Epidermal melanocyte (primary cell): ENCODE measurements around the gene MRC2.
"Not testable (repeated sequence)": the region's sequence is repeated elsewhere in the genome, so short reads cannot be mapped to it uniquely, and the experiment has no call there.

Experiments used
- DNase-seq: peaks from one replicate; pipeline ENCODE4 v3.0.0; 2011; ENCODE audit warnings: low spot score; ENCODE audit not compliant: insufficient read length

Gene MRC2, protein sequence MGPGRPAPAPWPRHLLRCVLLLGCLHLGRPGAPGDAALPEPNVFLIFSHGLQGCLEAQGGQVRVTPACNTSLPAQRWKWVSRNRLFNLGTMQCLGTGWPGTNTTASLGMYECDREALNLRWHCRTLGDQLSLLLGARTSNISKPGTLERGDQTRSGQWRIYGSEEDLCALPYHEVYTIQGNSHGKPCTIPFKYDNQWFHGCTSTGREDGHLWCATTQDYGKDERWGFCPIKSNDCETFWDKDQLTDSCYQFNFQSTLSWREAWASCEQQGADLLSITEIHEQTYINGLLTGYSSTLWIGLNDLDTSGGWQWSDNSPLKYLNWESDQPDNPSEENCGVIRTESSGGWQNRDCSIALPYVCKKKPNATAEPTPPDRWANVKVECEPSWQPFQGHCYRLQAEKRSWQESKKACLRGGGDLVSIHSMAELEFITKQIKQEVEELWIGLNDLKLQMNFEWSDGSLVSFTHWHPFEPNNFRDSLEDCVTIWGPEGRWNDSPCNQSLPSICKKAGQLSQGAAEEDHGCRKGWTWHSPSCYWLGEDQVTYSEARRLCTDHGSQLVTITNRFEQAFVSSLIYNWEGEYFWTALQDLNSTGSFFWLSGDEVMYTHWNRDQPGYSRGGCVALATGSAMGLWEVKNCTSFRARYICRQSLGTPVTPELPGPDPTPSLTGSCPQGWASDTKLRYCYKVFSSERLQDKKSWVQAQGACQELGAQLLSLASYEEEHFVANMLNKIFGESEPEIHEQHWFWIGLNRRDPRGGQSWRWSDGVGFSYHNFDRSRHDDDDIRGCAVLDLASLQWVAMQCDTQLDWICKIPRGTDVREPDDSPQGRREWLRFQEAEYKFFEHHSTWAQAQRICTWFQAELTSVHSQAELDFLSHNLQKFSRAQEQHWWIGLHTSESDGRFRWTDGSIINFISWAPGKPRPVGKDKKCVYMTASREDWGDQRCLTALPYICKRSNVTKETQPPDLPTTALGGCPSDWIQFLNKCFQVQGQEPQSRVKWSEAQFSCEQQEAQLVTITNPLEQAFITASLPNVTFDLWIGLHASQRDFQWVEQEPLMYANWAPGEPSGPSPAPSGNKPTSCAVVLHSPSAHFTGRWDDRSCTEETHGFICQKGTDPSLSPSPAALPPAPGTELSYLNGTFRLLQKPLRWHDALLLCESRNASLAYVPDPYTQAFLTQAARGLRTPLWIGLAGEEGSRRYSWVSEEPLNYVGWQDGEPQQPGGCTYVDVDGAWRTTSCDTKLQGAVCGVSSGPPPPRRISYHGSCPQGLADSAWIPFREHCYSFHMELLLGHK (N-terminal part only)

DNA sequence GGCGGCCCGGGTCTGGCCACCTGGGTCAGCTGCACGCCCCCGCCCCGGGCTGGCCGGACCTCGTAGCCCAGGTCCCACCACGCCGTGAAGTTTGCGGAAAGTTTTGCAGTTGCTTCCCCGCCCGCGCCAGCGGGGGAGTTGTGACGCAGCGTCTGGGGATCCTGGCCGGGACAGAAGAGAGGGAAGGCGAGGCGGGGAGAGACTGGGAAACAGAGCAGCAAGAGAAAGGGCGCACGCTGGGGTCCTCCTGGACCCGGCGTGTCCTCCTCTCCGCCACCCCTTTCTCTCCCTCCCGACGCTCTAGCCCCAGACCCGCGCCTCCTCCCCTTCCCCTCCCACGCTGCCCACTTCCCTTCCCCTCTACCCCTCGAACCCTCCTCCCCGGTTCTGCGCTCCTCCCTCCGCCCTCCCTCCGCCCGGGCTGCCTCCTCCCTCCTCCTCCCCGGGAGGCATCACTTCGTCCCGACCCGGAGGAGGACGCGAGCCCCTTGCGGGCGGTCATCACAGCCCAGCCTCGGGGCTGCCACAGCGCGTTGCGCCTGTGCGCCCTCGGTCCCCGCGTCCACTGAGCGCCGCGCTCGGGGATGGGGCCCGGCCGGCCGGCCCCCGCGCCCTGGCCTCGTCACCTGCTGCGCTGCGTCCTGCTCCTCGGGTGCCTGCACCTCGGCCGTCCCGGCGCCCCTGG lies at the start of gene MRC2:
Gene MRC2, plus strand, starts transcription at position 452 of the 685 bp plus-strand sequence. Its CDS starts 133 bp downstream, at position 585.
- peak; percentile 50 for DNase-seq

GRCh38 chr17:62578757-62579487 lies 48.5 kb upstream of the MRC2 start:
- no peak for DNase-seq

GRCh38 chr17:62580947-62581346 lies 46.5 kb upstream of the MRC2 start:
- no peak for DNase-seq

- DNase-seq = no peak
Measured at GRCh38 chr17:62581764-62582163, 45.7 kb upstream of the MRC2 start.

GRCh38 chr17:62587554-62587953 lies 39.9 kb upstream of the MRC2 start:
- DNase-seq = peak; percentile 19

GRCh38 chr17:62588109-62588508 lies 39.4 kb upstream of the MRC2 start:
- no peak for DNase-seq

- no peak for DNase-seq
Measured at GRCh38 chr17:62591333-62591732, 36.1 kb upstream of the MRC2 start.

- DNase-seq = not testable (repeated sequence)
Measured at GRCh38 chr17:62591822-62592221, 35.6 kb upstream of the MRC2 start.

GRCh38 chr17:62592341-62593099 lies 35.0 kb upstream of the MRC2 start:
- DNase-seq = no peak

DNA sequence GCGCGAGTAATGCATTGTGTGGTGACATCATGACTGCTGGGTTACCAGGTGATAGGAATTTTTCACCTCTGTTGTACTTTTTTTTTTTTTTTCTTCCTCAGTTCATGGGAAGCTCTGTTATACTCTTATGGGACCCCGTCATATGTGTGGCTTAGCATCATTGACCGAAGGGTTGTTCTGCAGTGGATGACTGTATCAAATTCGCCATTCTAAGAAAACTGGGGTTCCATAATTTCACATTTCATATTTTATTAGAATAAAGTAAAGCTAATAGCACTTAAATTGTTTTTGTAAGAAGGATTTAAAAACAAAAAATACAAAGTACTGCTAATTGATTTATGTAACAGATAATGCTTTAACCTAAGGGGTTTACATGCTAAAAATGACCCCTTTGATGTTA lies 32.0 kb upstream of the MRC2 start:
- DNase-seq = no peak

GRCh38 chr17:62596662-62597061 lies 30.8 kb upstream of the MRC2 start:
- no peak for DNase-seq

- no peak for DNase-seq
Measured at GRCh38 chr17:62597150-62597549, 30.3 kb upstream of the MRC2 start.

GRCh38 chr17:62597920-62598319 lies 29.6 kb upstream of the MRC2 start:
- no peak for DNase-seq

DNA sequence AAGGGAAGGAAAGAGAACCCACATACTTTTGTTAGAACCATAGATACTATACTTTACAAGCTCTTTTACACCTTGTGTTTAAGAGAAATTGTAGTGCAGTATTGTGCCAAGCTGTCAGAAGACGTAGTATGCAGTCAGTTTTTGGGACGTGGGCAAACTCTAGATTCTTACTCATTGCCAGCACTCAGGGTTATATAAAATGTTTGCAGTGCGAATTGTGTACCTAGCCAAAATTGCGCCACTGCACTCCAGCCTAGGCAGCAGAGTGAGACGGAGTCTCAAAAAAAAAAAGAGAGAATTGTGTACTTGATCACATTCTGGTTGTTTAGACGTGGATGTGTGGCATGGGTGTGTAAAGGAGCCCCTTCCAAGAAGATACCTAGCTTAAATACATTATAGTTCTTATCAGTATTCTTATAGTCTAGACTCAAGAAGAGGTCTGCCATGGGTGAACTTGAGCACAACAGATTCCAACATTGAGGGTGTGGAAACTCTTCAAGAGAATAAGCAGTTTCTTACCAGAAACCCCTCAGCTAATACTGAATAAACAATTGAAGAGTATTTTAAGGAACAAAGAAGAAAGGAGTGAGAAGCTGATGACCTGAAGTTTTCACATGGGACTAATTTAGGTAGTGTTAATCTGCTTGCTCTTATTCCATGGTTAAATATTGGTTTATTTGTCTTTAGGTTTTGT lies 27.4 kb upstream of the MRC2 start:
- DNase-seq = no peak

- no peak for DNase-seq
Measured at GRCh38 chr17:62600805-62601204, 26.7 kb upstream of the MRC2 start.

GRCh38 chr17:62601471-62601870 lies 26.0 kb upstream of the MRC2 start:
- DNase-seq = no peak

GRCh38 chr17:62603783-62604182 lies 23.7 kb upstream of the MRC2 start:
- not testable (repeated sequence) for DNase-seq

DNA sequence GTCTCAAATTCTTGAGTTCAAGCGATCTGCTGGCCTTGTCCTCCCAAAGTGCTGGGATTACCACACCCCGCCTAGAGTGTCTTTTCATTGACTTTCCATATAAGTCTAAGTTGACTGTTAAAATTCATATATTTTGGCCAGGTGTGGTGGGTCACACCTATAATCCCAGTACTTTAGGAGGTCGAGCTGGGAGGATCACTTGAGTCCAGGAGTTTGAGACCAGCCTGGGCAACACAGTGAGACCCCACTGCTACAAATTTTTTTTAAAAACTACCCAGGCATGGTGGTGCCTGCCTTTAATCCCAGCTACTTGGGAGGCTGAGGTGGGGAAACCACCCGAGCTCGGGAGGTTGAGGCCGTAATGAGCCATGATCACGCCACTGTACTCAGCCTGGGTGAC lies 21.9 kb upstream of the MRC2 start:
- no peak for DNase-seq

DNA sequence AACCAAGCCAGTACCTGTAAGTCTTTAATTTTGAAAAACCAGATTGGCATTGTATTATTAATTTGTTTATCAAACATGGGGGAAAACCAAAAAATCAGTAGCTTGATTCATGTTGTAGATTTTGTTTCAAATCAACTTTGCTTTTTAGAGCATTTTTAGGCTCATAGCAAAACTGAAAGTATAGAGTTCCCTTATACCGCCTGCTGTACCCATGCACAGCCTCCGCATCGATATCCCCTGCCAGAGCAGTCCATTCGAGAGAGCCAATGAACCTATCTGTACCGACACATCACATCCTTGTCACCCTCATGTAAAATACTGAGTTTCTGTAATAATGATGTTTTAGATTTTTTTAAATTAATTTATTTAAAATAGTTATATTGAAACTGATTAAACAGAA lies 16.2 kb upstream of the MRC2 start:
- DNase-seq = no peak
